ENCODE data around the gene CSNK1G2. TPM values are rescaled to one million over a fixed set of nuclear protein-coding genes. Genes with fewer than 3 reads are reported as not detected.

The CSNK1G2 gene
- total and polyA plus RNA-seq, 2 of the 13 experiments (the other 11 are each of a cell fraction or from before 2014, with no cell fraction given) = 53.8 to 72.5 TPM

DNA sequence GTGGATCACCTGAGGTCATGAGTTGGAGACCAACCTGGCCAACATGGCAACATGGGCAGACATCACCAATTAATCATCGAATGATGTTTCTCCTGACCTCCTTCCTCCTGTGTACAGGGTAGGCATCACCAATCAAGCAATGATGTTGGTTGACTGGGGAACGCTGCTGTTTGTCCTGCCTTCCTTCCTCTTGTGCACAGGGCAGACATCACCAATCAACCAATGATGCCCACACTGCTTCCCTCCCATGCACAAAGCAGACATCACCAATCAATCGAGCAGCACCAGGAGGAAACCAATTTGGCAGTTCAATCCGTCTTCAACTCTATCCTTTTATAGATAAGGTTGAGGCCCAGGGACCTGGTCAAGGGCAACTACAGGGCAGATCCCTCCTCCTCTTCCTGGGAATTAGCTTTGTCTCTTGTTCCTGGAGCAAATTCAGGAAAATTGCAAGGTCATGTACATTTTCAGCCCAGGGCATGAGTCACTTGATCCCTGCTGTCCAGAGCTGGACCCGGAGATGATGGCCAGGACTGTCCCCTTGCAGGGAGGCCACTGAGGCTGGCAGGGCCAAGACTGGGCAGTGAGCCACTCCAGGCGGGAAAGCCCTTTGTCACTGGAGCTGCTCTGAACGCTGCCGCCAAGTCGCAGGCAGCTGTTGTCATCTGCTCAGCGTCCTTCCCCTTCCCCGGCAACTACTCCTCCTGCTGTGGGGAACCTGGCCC, 5.3 kb upstream of the CSNK1G2 start (continued):
- TF ChIP-seq, protein P1, sequence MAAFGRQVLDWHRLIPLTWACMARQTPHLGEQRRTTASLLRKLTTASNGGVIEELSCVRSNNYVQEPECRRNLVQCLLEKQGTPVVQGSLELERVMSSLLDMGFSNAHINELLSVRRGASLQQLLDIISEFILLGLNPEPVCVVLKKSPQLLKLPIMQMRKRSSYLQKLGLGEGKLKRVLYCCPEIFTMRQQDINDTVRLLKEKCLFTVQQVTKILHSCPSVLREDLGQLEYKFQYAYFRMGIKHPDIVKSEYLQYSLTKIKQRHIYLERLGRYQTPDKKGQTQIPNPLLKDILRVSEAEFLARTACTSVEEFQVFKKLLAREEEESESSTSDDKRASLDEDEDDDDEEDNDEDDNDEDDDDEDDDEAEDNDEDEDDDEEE (CRISPR knock-in tag; IDR thresholded peaks at IDR 0.05) = no peak
- TF ChIP-seq, protein P2, sequence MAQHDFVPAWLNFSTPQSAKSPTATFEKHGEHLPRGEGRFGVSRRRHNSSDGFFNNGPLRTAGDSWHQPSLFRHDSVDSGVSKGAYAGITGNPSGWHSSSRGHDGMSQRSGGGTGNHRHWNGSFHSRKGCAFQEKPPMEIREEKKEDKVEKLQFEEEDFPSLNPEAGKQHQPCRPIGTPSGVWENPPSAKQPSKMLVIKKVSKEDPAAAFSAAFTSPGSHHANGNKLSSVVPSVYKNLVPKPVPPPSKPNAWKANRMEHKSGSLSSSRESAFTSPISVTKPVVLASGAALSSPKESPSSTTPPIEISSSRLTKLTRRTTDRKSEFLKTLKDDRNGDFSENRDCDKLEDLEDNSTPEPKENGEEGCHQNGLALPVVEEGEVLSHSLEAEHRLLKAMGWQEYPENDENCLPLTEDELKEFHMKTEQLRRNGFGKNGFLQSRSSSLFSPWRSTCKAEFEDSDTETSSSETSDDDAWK (CRISPR knock-in tag; IDR thresholded peaks at IDR 0.05) = no peak
- TF ChIP-seq SP1 (IDR thresholded peaks at IDR 0.05) = no peak
- 0 out of 2 replicates have a peak, but pooled peaks have one; percentile 37 for TF ChIP-seq SP1 (CRISPR knock-in tag; IDR thresholded peaks at IDR 0.05)
- TF ChIP-seq, protein P3, sequence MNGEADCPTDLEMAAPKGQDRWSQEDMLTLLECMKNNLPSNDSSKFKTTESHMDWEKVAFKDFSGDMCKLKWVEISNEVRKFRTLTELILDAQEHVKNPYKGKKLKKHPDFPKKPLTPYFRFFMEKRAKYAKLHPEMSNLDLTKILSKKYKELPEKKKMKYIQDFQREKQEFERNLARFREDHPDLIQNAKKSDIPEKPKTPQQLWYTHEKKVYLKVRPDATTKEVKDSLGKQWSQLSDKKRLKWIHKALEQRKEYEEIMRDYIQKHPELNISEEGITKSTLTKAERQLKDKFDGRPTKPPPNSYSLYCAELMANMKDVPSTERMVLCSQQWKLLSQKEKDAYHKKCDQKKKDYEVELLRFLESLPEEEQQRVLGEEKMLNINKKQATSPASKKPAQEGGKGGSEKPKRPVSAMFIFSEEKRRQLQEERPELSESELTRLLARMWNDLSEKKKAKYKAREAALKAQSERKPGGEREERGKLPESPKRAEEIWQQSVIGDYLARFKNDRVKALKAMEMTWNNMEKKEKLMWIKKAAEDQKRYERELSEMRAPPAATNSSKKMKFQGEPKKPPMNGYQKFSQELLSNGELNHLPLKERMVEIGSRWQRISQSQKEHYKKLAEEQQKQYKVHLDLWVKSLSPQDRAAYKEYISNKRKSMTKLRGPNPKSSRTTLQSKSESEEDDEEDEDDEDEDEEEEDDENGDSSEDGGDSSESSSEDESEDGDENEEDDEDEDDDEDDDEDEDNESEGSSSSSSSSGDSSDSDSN (CRISPR knock-in tag; IDR thresholded peaks at IDR 0.05) = no peak
- no peak for TF ChIP-seq HDAC6 (IDR thresholded peaks at IDR 0.05; ENCODE audit: low read depth, low read length)
- no peak for TF ChIP-seq RAD51 (IDR thresholded peaks at IDR 0.05; ENCODE audit: borderline replicate concordance)
- TF ChIP-seq, protein P4, sequence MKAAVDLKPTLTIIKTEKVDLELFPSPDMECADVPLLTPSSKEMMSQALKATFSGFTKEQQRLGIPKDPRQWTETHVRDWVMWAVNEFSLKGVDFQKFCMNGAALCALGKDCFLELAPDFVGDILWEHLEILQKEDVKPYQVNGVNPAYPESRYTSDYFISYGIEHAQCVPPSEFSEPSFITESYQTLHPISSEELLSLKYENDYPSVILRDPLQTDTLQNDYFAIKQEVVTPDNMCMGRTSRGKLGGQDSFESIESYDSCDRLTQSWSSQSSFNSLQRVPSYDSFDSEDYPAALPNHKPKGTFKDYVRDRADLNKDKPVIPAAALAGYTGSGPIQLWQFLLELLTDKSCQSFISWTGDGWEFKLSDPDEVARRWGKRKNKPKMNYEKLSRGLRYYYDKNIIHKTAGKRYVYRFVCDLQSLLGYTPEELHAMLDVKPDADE (CRISPR knock-in tag; IDR thresholded peaks at IDR 0.05) = no peak
- no peak for TF ChIP-seq ZNF24 (IDR thresholded peaks at IDR 0.05)
- TF ChIP-seq, protein P5, sequence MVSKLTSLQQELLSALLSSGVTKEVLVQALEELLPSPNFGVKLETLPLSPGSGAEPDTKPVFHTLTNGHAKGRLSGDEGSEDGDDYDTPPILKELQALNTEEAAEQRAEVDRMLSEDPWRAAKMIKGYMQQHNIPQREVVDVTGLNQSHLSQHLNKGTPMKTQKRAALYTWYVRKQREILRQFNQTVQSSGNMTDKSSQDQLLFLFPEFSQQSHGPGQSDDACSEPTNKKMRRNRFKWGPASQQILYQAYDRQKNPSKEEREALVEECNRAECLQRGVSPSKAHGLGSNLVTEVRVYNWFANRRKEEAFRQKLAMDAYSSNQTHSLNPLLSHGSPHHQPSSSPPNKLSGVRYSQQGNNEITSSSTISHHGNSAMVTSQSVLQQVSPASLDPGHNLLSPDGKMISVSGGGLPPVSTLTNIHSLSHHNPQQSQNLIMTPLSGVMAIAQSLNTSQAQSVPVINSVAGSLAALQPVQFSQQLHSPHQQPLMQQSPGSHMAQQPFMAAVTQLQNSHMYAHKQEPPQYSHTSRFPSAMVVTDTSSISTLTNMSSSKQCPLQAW (CRISPR knock-in tag; IDR thresholded peaks at IDR 0.05) = peak; percentile 56; the same call in 1 of the 2 replicates
- TF ChIP-seq, protein P6, sequence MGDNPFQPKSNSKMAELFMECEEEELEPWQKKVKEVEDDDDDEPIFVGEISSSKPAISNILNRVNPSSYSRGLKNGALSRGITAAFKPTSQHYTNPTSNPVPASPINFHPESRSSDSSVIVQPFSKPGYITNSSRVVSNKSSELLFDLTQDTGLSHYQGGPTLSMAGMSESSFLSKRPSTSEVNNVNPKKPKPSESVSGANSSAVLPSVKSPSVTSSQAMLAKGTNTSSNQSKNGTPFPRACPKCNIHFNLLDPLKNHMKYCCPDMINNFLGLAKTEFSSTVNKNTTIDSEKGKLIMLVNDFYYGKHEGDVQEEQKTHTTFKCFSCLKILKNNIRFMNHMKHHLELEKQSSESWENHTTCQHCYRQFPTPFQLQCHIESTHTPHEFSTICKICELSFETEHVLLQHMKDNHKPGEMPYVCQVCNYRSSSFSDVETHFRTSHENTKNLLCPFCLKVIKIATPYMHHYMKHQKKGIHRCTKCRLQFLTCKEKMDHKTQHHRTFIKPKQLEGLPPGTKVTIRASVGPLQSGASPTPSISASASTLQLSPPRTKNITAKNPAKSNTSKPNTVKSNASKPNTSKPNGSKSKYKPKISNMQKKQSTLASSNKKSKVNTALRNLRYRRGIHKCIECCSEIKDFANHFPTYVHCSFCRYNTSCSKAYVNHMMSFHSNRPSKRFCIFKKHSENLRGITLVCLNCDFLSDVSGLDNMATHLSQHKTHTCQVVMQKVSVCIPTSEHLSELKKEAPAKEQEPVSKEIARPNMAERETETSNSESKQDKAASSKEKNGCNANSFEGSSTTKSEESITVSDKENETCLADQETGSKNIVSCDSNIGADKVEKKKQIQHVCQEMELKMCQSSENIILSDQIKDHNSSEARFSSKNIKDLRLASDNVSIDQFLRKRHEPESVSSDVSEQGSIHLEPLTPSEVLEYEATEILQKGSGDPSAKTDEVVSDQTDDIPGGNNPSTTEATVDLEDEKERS (CRISPR knock-in tag; IDR thresholded peaks at IDR 0.05) = peak; percentile 97
- no peak for TF ChIP-seq NFRKB (IDR thresholded peaks at IDR 0.05)
